GM12878 (cell line): ENCODE measurements around the gene COL18A1. TPM values are rescaled to one million over a fixed set of nuclear protein-coding genes. Genes with fewer than 3 reads are reported as not detected.

Experiments
- CTCF ChIP-seq, 3 experiments: IDR thresholded peaks in 2 of 3; conservative IDR thresholded peaks in 1 of 3; 2 replicates each; pipeline ENCODE4 v1.5.1; 2011; ENCODE audit warnings: low read depth in 3 of 3, low read length in 3 of 3, mild to moderate bottlenecking in 3 of 3, control low read depth in 2 of 3, moderate library complexity in 2 of 3, inconsistent platforms in 1 of 3, mixed read lengths in 1 of 3; ENCODE audit not compliant: control insufficient read depth in 2 of 3, insufficient read depth in 1 of 3; ENCODE audit errors: extremely low read depth in 1 of 3
- EED ChIP-seq: sonication (generic); IDR thresholded peaks from 2 replicates; pipeline ENCODE4 v1.6.1; 2016; ENCODE audit warnings: antibody characterized with exemption, low read depth
- EGR1 ChIP-seq, 2 experiments: IDR thresholded peaks; 1 replicate in 1 of 2; 2 replicates in 1 of 2; pipeline ENCODE4 v1.6.1; 2011 to 2012; ENCODE audit warnings: low read depth in 2 of 2, low read length in 2 of 2, borderline replicate concordance in 1 of 2, mild to moderate bottlenecking in 1 of 2, moderate library complexity in 1 of 2
- IRF5 ChIP-seq: fragments of 450-650 bp; IDR thresholded peaks from 2 replicates; pipeline ENCODE4 v1.6.1; 2017; ENCODE audit warnings: borderline replicate concordance
- MTA2 ChIP-seq: fragments of 450-650 bp; IDR thresholded peaks from 2 replicates; pipeline ENCODE4 v1.6.1; 2016; ENCODE audit warnings: low read depth, mild to moderate bottlenecking, moderate library complexity
- NBN ChIP-seq: fragments of 450-650 bp; IDR thresholded peaks from 2 replicates; pipeline ENCODE4 v1.6.1; 2016
- PKNOX1 ChIP-seq: fragments of 450-650 bp; IDR thresholded peaks from 2 replicates; pipeline ENCODE4 v1.6.1; 2016; ENCODE audit warnings: mild to moderate bottlenecking
- POLR2A ChIP-seq: IDR thresholded peaks from 2 replicates; pipeline ENCODE4 v1.6.1; 2011; ENCODE audit warnings: low read depth, mild to moderate bottlenecking, low read length
- POU2F2 ChIP-seq: IDR thresholded peaks from 3 replicates; pipeline ENCODE4 v1.6.1; 2011; ENCODE audit warnings: low read depth, mild to moderate bottlenecking, low read length, borderline replicate concordance
- RAD21 ChIP-seq: IDR thresholded peaks from 2 replicates; pipeline ENCODE4 v1.6.1; 2011; ENCODE audit warnings: mild to moderate bottlenecking, low read depth, low read length, moderate library complexity; ENCODE audit not compliant: insufficient read depth
- RUNX3 ChIP-seq: IDR thresholded peaks from 2 replicates; pipeline ENCODE4 v1.6.1; 2012; ENCODE audit warnings: low read length, inconsistent platforms
- SKIL ChIP-seq: fragments of 450-650 bp; IDR thresholded peaks from 2 replicates; pipeline ENCODE4 v1.6.1; 2017; ENCODE audit warnings: mild to moderate bottlenecking, low read depth, inconsistent platforms; ENCODE audit not compliant: poor library complexity, severe bottlenecking
- TAF1 ChIP-seq: IDR thresholded peaks from 2 replicates; pipeline ENCODE4 v1.6.1; 2011; ENCODE audit warnings: mild to moderate bottlenecking, low read depth, low read length, borderline replicate concordance
- TBL1XR1 ChIP-seq: IDR thresholded peaks from 2 replicates; pipeline ENCODE4 v1.6.1; 2012; ENCODE audit warnings: low read depth, low read length, improper control_type of control experiment
- TCF12 ChIP-seq: IDR thresholded peaks from 2 replicates; pipeline ENCODE4 v1.6.1; 2011; ENCODE audit warnings: low read depth, mild to moderate bottlenecking, low read length
- TCF7 ChIP-seq: IDR thresholded peaks from 2 replicates; pipeline ENCODE4 v1.6.1; 2014; ENCODE audit warnings: antibody characterized with exemption, borderline replicate concordance
- ZBED1 ChIP-seq: IDR thresholded peaks from 2 replicates; pipeline ENCODE4 v1.6.1; 2016; ENCODE audit warnings: borderline replicate concordance
- ZNF592 ChIP-seq: fragments of 450-650 bp; IDR thresholded peaks from 2 replicates; pipeline ENCODE4 v1.6.1; 2017; ENCODE audit warnings: mild to moderate bottlenecking, moderate library complexity
- ZNF622 ChIP-seq: fragments of 450-650 bp; IDR thresholded peaks from 2 replicates; pipeline ENCODE4 v1.6.1; 2017; ENCODE audit warnings: mild to moderate bottlenecking, inconsistent platforms
- polyA plus RNA-seq, 11 experiments: library from polyadenylated mRNA; depleted of rRNA in 4 of 11; unstranded in 6 of 11; stranded (reverse) in 5 of 11; fragments of >200 nt; fragmentation: Nextera tagmentation in 4 of 11; fragmentation: Illumina TruSeq in 1 of 11; extraction: Ambion mirVana in 4 of 11; extraction: Trizol in 1 of 11; gene quantifications; 1 replicate in 1 of 11; 2 replicates in 10 of 11; pipeline versions ENCODE4 v1.2.1 to v1.2.3, GENCODE V29; 2011 to 2016; ENCODE audit warnings: inconsistent platforms in 2 of 11, missing spikeins in 2 of 11, low read depth in 1 of 11
- total RNA-seq, 4 experiments: library from RNA; depleted of rRNA in 3 of 4; stranded (reverse); fragments of >200 nt in 3 of 4; fragmentation: Illumina TruSeq in 1 of 4; extraction: Trizol in 1 of 4; gene quantifications; 2 replicates each; pipeline versions ENCODE4 v1.2.1 to v1.2.3, GENCODE V29; 2013 to 2021

COL18A1 gene
- total and polyA plus RNA-seq, 10 of the 15 experiments (the other 5 are each of a cell fraction or from before 2014, with no cell fraction given): under 0.01 to 0.49 (median 0.09) TPM; not detected in 3

- TF ChIP-seq TAF1 (peak; percentile 27; the same call in 1 of the 2 replicates), NBN (0 out of 2 replicates have a peak, but pooled peaks have one; percentile 45), RAD21 (0 out of 2 replicates have a peak, but pooled peaks have one; percentile 13), ZBED1 (peak; percentile 47; the same call in 1 of the 2 replicates), TBL1XR1 (peak; percentile 72; the same call in 1 of the 2 replicates), PKNOX1 (0 out of 2 replicates have a peak, but pooled peaks have one; percentile 10), ZNF622 (no peak), IRF5 (no peak), TCF12 (peak; percentile 59; the same call in 1 of the 2 replicates), TCF7 (0 out of 2 replicates have a peak, but pooled peaks have one; percentile 35), EED (peak; percentile 95), CTCF (IDR thresholded peaks at IDR 0.05 in 2 of 3, conservative IDR thresholded peaks at IDR 0.05 in 1 of 3; ENCODE audit: control insufficient read depth in 2 of 3, extremely low read depth in 1 of 3, insufficient read depth in 1 of 3, low read depth in 3 of 3, low read length in 3 of 3) (no peak), MTA2 (peak; percentile 53; the same call in 1 of the 2 replicates), RUNX3 (peak; percentile 74), POLR2A (peak; percentile 14; the same call in 1 of the 2 replicates), SKIL (peak; percentile 17), ZNF592 (no peak), POU2F2 (peak; percentile 84; the same call in 2 of the 3 replicates), EGR1 (IDR thresholded peaks at IDR 0.05; ENCODE audit: borderline replicate concordance in 1 of 2, low read depth in 2 of 2, low read length in 2 of 2) (peak in 1 of 2 experiments; percentile 84; a peak in 2 of 3 replicates)
Observed at GRCh38 chr21:45550522-45551210, 145.7 kb downstream of the COL18A1 start (continued).
